Loucy (cell line): ENCODE measurements around the gene ATP1A3.
A peak's percentile ranks its signal among the peaks of the same experiment; 100 is the strongest.
"Not testable (repeated sequence)": the region's sequence is repeated elsewhere in the genome, so short reads cannot be mapped to it uniquely, and the experiment has no call there.

Source experiments
- H2AFZ ChIP-seq: fragments of 200-600 bp; sonication (generic); 2 replicates; pipeline ENCODE4 v1.6.0; 2016; ENCODE audit warnings: antibody characterized with exemption, mild to moderate bottlenecking, low read length, moderate library complexity
- H3F3A ChIP-seq: fragments of 200-600 bp; 2 replicates; pipeline ENCODE4 v1.6.0; 2016; ENCODE audit warnings: antibody characterized with exemption, low read depth, mild to moderate bottlenecking
- H3K27me3 ChIP-seq: fragments of 200-600 bp; sonication (generic); 2 replicates; pipeline ENCODE4 v1.6.1; 2014; ENCODE audit warnings: low read length, mild to moderate bottlenecking; ENCODE audit not compliant: insufficient read depth, poor library complexity, severe bottlenecking
- H3K36me3 ChIP-seq: fragments of 200-600 bp; sonication (generic); 2 replicates; pipeline ENCODE4 v1.6.1; 2016; ENCODE audit warnings: low read length; ENCODE audit not compliant: insufficient read depth
- H3K4me1 ChIP-seq: fragments of 200-600 bp; sonication (generic); 2 replicates; pipeline ENCODE4 v1.5.1; 2014; ENCODE audit warnings: low read length, mild to moderate bottlenecking; ENCODE audit not compliant: insufficient read depth, poor library complexity, severe bottlenecking
- H3K4me2 ChIP-seq: fragments of 200-600 bp; sonication (generic); 2 replicates; pipeline ENCODE4 v1.6.0; 2014; ENCODE audit warnings: antibody characterized with exemption, low read length, low read depth, mild to moderate bottlenecking; ENCODE audit not compliant: poor library complexity, severe bottlenecking
- H3K4me3 ChIP-seq: fragments of 200-600 bp; sonication (generic); 2 replicates; pipeline ENCODE4 v1.5.1; 2014; ENCODE audit warnings: low read length, mild to moderate bottlenecking, mixed read lengths; ENCODE audit not compliant: poor library complexity, severe bottlenecking
- H3K79me2 ChIP-seq: fragments of 200-600 bp; sonication (generic); 2 replicates; pipeline ENCODE4 v1.6.1; 2014; ENCODE audit warnings: low read length; ENCODE audit not compliant: insufficient read depth
- H3K9ac ChIP-seq: fragments of 200-600 bp; sonication (generic); 2 replicates; pipeline ENCODE4 v1.6.0; 2014; ENCODE audit warnings: mild to moderate bottlenecking, low read depth, low read length, moderate library complexity; ENCODE audit not compliant: poor library complexity, severe bottlenecking
- H3K9me2 ChIP-seq: fragments of 200-600 bp; sonication (generic); replicated peaks from 2 replicates; pipeline ENCODE4 v1.6.1; 2016; ENCODE audit warnings: low read depth, low read length, mixed read lengths
- H3K9me3 ChIP-seq: fragments of 200-600 bp; sonication (generic); 2 replicates; pipeline ENCODE4 v1.6.1; 2014; ENCODE audit warnings: mild to moderate bottlenecking, antibody characterized with exemption, low read length, low read depth; ENCODE audit not compliant: insufficient read depth
- H4K20me1 ChIP-seq: fragments of 200-600 bp; sonication (generic); 2 replicates; pipeline ENCODE4 v1.6.0; 2014; ENCODE audit warnings: antibody characterized with exemption, low read length, mild to moderate bottlenecking; ENCODE audit not compliant: insufficient read depth, poor library complexity, severe bottlenecking
- CTCF ChIP-seq: fragments of 200-600 bp; sonication (generic); conservative IDR thresholded peaks from 2 replicates; pipeline ENCODE4 v1.5.1; 2014; ENCODE audit warnings: mild to moderate bottlenecking, antibody characterized with exemption, low read length
- EZH2phosphoT487 ChIP-seq: fragments of 200-600 bp; IDR thresholded peaks from 2 replicates; pipeline ENCODE4 v1.6.1; 2018; ENCODE audit warnings: antibody characterized with exemption, mild to moderate bottlenecking, moderate library complexity, borderline replicate concordance

ATP1A3 gene

GRCh38 chr19:42038666-42039065, 44.6 kb upstream of the ATP1A3 start:
- no peak overlapping the region for H3K4me2 ChIP-seq
- H3K36me3 ChIP-seq, result no peaks in the 10 kb centered on the region

GRCh38 chr19:42037649-42038048, 43.6 kb upstream of the ATP1A3 start:
- Histone ChIP-seq H3K36me3 (no peaks in the 10 kb centered on the region), H3K4me1 (no peaks in the 10 kb centered on the region), H3F3A (no peaks in the 10 kb centered on the region), H3K4me2 (no peak overlapping the region), H4K20me1 (no peaks in the 10 kb centered on the region), H3K4me3 (no peak overlapping the region), H3K9ac (no peak overlapping the region), H3K9me3 (no peaks in the 10 kb centered on the region), H3K9me2 (no peaks in the 10 kb centered on the region), H3K27me3 (no peaks in the 10 kb centered on the region), H3K79me2 (no peaks in the 10 kb centered on the region), H2AFZ (no peak overlapping the region)
- TF ChIP-seq EZH2phosphoT487, result no peak
- TF ChIP-seq CTCF, result no peak

More at GRCh38 chr19:42038666-42039065, 44.6 kb upstream of the ATP1A3 start:
- H3K9ac ChIP-seq, result no peak overlapping the region
- H3K79me2 ChIP-seq, result no peaks in the 10 kb centered on the region
- no peaks in the 10 kb centered on the region for H3F3A ChIP-seq
- no peaks in the 10 kb centered on the region for H3K9me3 ChIP-seq
- no peaks in the 10 kb centered on the region for H3K4me1 ChIP-seq
- H3K27me3 ChIP-seq, result no peaks in the 10 kb centered on the region
- no peak overlapping the region for H3K4me3 ChIP-seq
- no peak overlapping the region for H2AFZ ChIP-seq
- no peaks in the 10 kb centered on the region for H3K9me2 ChIP-seq
- TF ChIP-seq CTCF (no peak), EZH2phosphoT487 (no peak)
- H4K20me1 ChIP-seq, result no peaks in the 10 kb centered on the region

- not testable (repeated sequence) for H3K27me3 ChIP-seq, H3K9me2 ChIP-seq, H3F3A ChIP-seq, H3K4me1 ChIP-seq, H3K79me2 ChIP-seq, H3K9me3 ChIP-seq, H3K36me3 ChIP-seq, H3K9ac ChIP-seq, H4K20me1 ChIP-seq
- Histone ChIP-seq H2AFZ (peak overlapping the region; percentile 68; the same call in 1 of the 2 replicates), H3K4me2 (peak overlapping the region; percentile 66), H3K4me3 (peak overlapping the region; percentile 37)
- TF ChIP-seq CTCF, result peak; percentile 89
These were observed 40.8 kb upstream of the ATP1A3 start for GRCh38 chr19:42034640-42035391.
